Measurements from ENCODE around the gene BACH2.

The BACH2 gene

GRCh38 chr6:90008908-90009501, 287.6 kb downstream of the BACH2 start:
- Histone ChIP-seq H3K4me2 (no peak overlapping the region), H3K36me3 (ENCODE audit: insufficient read depth) (no peaks in the 10 kb centered on the region), H3K4me1 (ENCODE audit: low read depth, poor library complexity, severe bottlenecking) (no peaks in the 10 kb centered on the region), H3K79me2 (ENCODE audit: insufficient read depth, low read depth) (no peaks in the 10 kb centered on the region), H3K27ac (no peak overlapping the region), H3K9ac (no peak overlapping the region), H3K27me3 (ENCODE audit: insufficient read depth, low read depth) (no peaks in the 10 kb centered on the region), H4K20me1 (ENCODE audit: insufficient read depth) (no peaks in the 10 kb centered on the region), H2AFZ (ENCODE audit: low read depth) (no peak overlapping the region), H3K4me3 (IDR thresholded peaks at IDR 0.05; ENCODE audit: insufficient read depth, low read depth, low read length) (no peak overlapping the region)
- TF ChIP-seq CTCF (conservative IDR thresholded peaks at IDR 0.05; ENCODE audit: low read depth, low read length): no peak

GRCh38 chr6:90008189-90008907, 288.3 kb downstream of the BACH2 start:
- no peak for TF ChIP-seq CTCF (conservative IDR thresholded peaks at IDR 0.05; ENCODE audit: low read depth, low read length)
- H3K9ac ChIP-seq: no peak overlapping the region
- no peak overlapping the region for H3K4me2 ChIP-seq
- no peak overlapping the region for H3K27ac ChIP-seq
- H3K36me3 ChIP-seq (ENCODE audit: insufficient read depth): no peaks in the 10 kb centered on the region
- H2AFZ ChIP-seq (ENCODE audit: low read depth): no peak overlapping the region
- H3K4me1 ChIP-seq (ENCODE audit: low read depth, poor library complexity, severe bottlenecking): no peaks in the 10 kb centered on the region
- H3K79me2 ChIP-seq (ENCODE audit: insufficient read depth, low read depth): no peaks in the 10 kb centered on the region
- no peaks in the 10 kb centered on the region for H4K20me1 ChIP-seq (ENCODE audit: insufficient read depth)
- H3K27me3 ChIP-seq (ENCODE audit: insufficient read depth, low read depth): no peaks in the 10 kb centered on the region
- H3K4me3 ChIP-seq (IDR thresholded peaks at IDR 0.05; ENCODE audit: insufficient read depth, low read depth, low read length): no peak overlapping the region

- Histone ChIP-seq H3K4me1 (ENCODE audit: low read depth, poor library complexity, severe bottlenecking) (no peaks in the 10 kb centered on the region), H3K36me3 (ENCODE audit: insufficient read depth) (no peaks in the 10 kb centered on the region), H3K27ac (no peak overlapping the region), H2AFZ (ENCODE audit: low read depth) (no peak overlapping the region), H4K20me1 (ENCODE audit: insufficient read depth) (no peaks in the 10 kb centered on the region), H3K79me2 (ENCODE audit: insufficient read depth, low read depth) (no peaks in the 10 kb centered on the region), H3K27me3 (ENCODE audit: insufficient read depth, low read depth) (no peaks in the 10 kb centered on the region), H3K9ac (no peak overlapping the region), H3K4me2 (no peak overlapping the region), H3K4me3 (IDR thresholded peaks at IDR 0.05; ENCODE audit: insufficient read depth, low read depth, low read length) (no peak overlapping the region)
- TF ChIP-seq CTCF (conservative IDR thresholded peaks at IDR 0.05; ENCODE audit: low read depth, low read length): no peak
These were observed 291.4 kb downstream of the BACH2 start for GRCh38 chr6:90005048-90005827.

- Histone ChIP-seq H3K4me3 (IDR thresholded peaks at IDR 0.05; ENCODE audit: insufficient read depth, low read depth, low read length) (no peak overlapping the region), H3K79me2 (ENCODE audit: insufficient read depth, low read depth) (no peaks in the 10 kb centered on the region), H3K36me3 (ENCODE audit: insufficient read depth) (no peaks in the 10 kb centered on the region), H2AFZ (ENCODE audit: low read depth) (no peak overlapping the region), H4K20me1 (ENCODE audit: insufficient read depth) (no peaks in the 10 kb centered on the region), H3K4me2 (no peak overlapping the region), H3K27ac (no peak overlapping the region), H3K4me1 (ENCODE audit: low read depth, poor library complexity, severe bottlenecking) (no peaks in the 10 kb centered on the region), H3K27me3 (ENCODE audit: insufficient read depth, low read depth) (no peaks in the 10 kb centered on the region), H3K9ac (no peak overlapping the region)
- TF ChIP-seq CTCF (conservative IDR thresholded peaks at IDR 0.05; ENCODE audit: low read depth, low read length): no peak
These were observed 292.1 kb downstream of the BACH2 start for GRCh38 chr6:90004511-90004910.
